ENCODE measurements around the gene IMMT.
"Not testable (repeated sequence)": the region's sequence is repeated elsewhere in the genome, so short reads cannot be mapped to it uniquely, and the experiment has no call there.

IMMT gene

GRCh38 chr2:86195055-86195807 lies at the start of gene IMMT:
Gene IMMT (minus strand): TSS chr2:86195462. CDS start chr2:86195382, 80 bp downstream.
- DNase-seq (ENCODE audit: low read depth, low spot score), result peak; percentile 74
- CTCF ChIA-PET, result interaction anchor here (0.9 to 1.8 kb wide), 3 partner anchors 11 to 26 kb away, joined by 3 to 8 read pairs (median 5); no protein-coding TSS in a partner anchor
- peak within 1 kb of the TSS; percentile 100 for H3K4me3 ChIP-seq (ENCODE audit: low read depth, low read length)
- POLR2A ChIA-PET, result interaction anchor here (0.9 to 1.5 kb wide), 3 partner anchors 9 to 247 kb away, joined by 3 to 6 read pairs (median 5); partner anchors contain the start of gene KDM3A
- TF ChIP-seq CTCF (IDR thresholded peaks at IDR 0.05; ENCODE audit: insufficient read depth, low read length, missing control alignments), result no peak

- DNase-seq (ENCODE audit: low read depth, low spot score); POLR2A ChIA-PET; H3K4me3 ChIP-seq (ENCODE audit: low read depth, low read length); CTCF ChIA-PET: not testable (repeated sequence)
Observed at GRCh38 chr2:86244781-86245180, 49.5 kb upstream of the IMMT start.

- no peak for TF ChIP-seq CTCF (IDR thresholded peaks at IDR 0.05; ENCODE audit: insufficient read depth, low read length, missing control alignments)
- no peak overlapping the region for H3K4me3 ChIP-seq (ENCODE audit: low read depth, low read length)
- no peak for DNase-seq (ENCODE audit: low read depth, low spot score)
- ChIA-PET POLR2A (no interaction called here), CTCF (interaction anchor here (1.0 kb wide), 1 partner anchor 24 kb away, joined by 3 read pairs; no protein-coding TSS in a partner anchor)
Observed at GRCh38 chr2:86243950-86244733, 48.9 kb upstream of the IMMT start.

- no peak overlapping the region for H3K4me3 ChIP-seq (ENCODE audit: low read depth, low read length)
- no peak for TF ChIP-seq CTCF (IDR thresholded peaks at IDR 0.05; ENCODE audit: insufficient read depth, low read length, missing control alignments)
- DNase-seq (ENCODE audit: low read depth, low spot score), result no peak
- CTCF ChIA-PET, result no interaction called here
- POLR2A ChIA-PET, result no interaction called here
Observed at GRCh38 chr2:86243272-86243671, 48.0 kb upstream of the IMMT start.

- no peak for TF ChIP-seq CTCF (IDR thresholded peaks at IDR 0.05; ENCODE audit: insufficient read depth, low read length, missing control alignments)
- H3K4me3 ChIP-seq (ENCODE audit: low read depth, low read length), result no peak overlapping the region
- ChIA-PET CTCF (interaction anchor here (1.0 to 1.2 kb wide), 2 partner anchors 19 to 20 kb away, joined by 3 to 4 read pairs; no protein-coding TSS in a partner anchor), POLR2A (no interaction called here)
- no peak for DNase-seq (ENCODE audit: low read depth, low spot score)
Observed at GRCh38 chr2:86241611-86242010, 46.3 kb upstream of the IMMT start.

- no peak for DNase-seq (ENCODE audit: low read depth, low spot score)
- TF ChIP-seq CTCF (IDR thresholded peaks at IDR 0.05; ENCODE audit: insufficient read depth, low read length, missing control alignments), result no peak
- ChIA-PET CTCF (no interaction called here), POLR2A (no interaction called here)
- no peak overlapping the region for H3K4me3 ChIP-seq (ENCODE audit: low read depth, low read length)
Observed at GRCh38 chr2:86240251-86240650, 45.0 kb upstream of the IMMT start.
